ENCODE data around the gene ENKD1.

DNA sequence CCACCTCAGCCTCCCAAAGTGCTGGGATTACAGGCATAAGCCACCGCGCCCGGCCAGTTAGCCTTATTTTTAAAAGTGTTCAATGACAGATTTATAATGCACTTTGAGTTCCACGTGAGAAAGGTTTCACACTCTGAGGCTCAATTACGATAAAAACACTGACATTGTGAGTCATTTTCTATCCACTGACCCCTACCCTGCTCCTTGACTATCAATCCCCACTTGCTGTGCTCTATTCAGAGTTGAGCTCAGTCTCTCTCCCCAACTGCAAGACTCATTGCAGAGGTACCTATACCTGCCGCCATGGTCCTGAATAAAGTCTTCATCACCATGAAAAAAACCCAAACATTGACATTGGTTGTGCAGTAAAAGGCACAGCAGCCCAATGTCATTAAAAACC lies 44.1 kb upstream of the ENKD1 start:
- TF ChIP-seq CTCF (IDR thresholded peaks at IDR 0.05) (no peak), POLR2A (IDR thresholded peaks at IDR 0.05) (no peak), POLR2AphosphoS5 (IDR thresholded peaks at IDR 0.05) (no peak)

All from prostate gland (tissue), 2 donors.